Ovary (tissue), 9 donors: ENCODE results near the gene UBE2J1. TPM values are rescaled to one million over a fixed set of nuclear protein-coding genes. Genes with fewer than 3 reads are reported as not detected.

Experiments
- DNase-seq, 5 donors: peaks; one replicate each; pipeline ENCODE4 v3.0.0-alpha.2; 2019 to 2020
- H3K27ac ChIP-seq, 2 donors: fragments of 200-600 bp; one replicate each; pipeline versions ENCODE4 v1.5.1 to v1.8.0; 2019 to 2022
- H3K27me3 ChIP-seq: fragments of 200-600 bp; one replicate; pipeline ENCODE4 v1.8.0; 2022
- H3K36me3 ChIP-seq: fragments of 200-600 bp; sonication (generic); one replicate; pipeline ENCODE4 v1.5.1; 2019
- H3K4me1 ChIP-seq: one replicate; pipeline ENCODE4 v1.8.1; 2013; ENCODE audit warnings: mild to moderate bottlenecking, moderate library complexity; ENCODE audit not compliant: insufficient read depth
- H3K4me3 ChIP-seq: fragments of 200-600 bp; sonication (generic); one replicate; pipeline ENCODE4 v1.5.1; 2017
- H3K9me3 ChIP-seq, 2 donors: fragments of 200-600 bp in 1 of 2; sonication (generic) in 1 of 2; one replicate each; pipeline versions ENCODE4 v1.5.1 to v1.8.1; 2013 to 2019; ENCODE audit warnings: mild to moderate bottlenecking in 1 of 2, moderate library complexity in 1 of 2
- EP300 ChIP-seq: sonication (generic); formaldehyde crosslinking; IDR thresholded peaks from one replicate; pipeline ENCODE4 v1.6.1; 2017; ENCODE audit warnings: antibody characterized with exemption
- POLR2A ChIP-seq: fragments of 450-650 bp; IDR thresholded peaks from one replicate; pipeline ENCODE4 v1.6.1; 2017; ENCODE audit warnings: antibody characterized with exemption, mild to moderate bottlenecking, moderate library complexity
- WGBS, 3 donors: extraction: QIAGEN DNeasy Blood & Tissue Kit in 1 of 3; methylation state at CpG; one replicate each; pipeline versions ENCODE4 v1.1.5 to v1.1.7; 2013 to 2017; 5-methylcytosine and 5-hydroxymethylcytosine counted together
- intact Hi-C, 4 donors: fragments of 100-400 bp; cut with DNase I; formaldehyde crosslinking; loops; one replicate each; pipeline versions ENCODE4 v1.11.0 to v1.15.1; 2022 to 2023
- polyA plus RNA-seq, 2 donors: library from polyadenylated mRNA; stranded (reverse); fragments of 200-250 nt in 1 of 2; fragments of 350-450 nt in 1 of 2; fragmentation: Illumina TruSeq in 1 of 2; extraction: RNeasy Lipid Tissue Mini Kit (QIAGEN cat#74804) in 1 of 2; gene quantifications; one replicate each; pipeline ENCODE4 v1.2.3, GENCODE V29; 2013 to 2014
- total RNA-seq, 7 donors: library from RNA; depleted of rRNA in 2 of 7; stranded (reverse); fragments of >200 nt in 2 of 7; fragmentation: NEBNext Ultra II Directional in 3 of 7; extraction: Animal tissue kit (Norgen Biotek cat#: 25700) in 3 of 7; gene quantifications; one replicate each; pipeline versions ENCODE4 v1.1.0 to v1.2.4, GENCODE V29; 2016 to 2023
- TF ChIP-seq, protein P1 (sequence below), 3 donors: fragments of 450-650 bp in 2 of 3; fragments of 200-600 bp in 1 of 3; IDR thresholded peaks; one replicate each; pipeline versions ENCODE4 v1.5.1 to v1.8.0; 2016 to 2022; ENCODE audit warnings: antibody characterized with exemption in 3 of 3, mild to moderate bottlenecking in 1 of 3
- donor health status: DM: no; HTN: no; CAD: no; lungs with moderate emphysema.
- donor health status: DM: no; HTN: no; CAD: no.
- donor health status: Bipolar disorder and iron deficiency.
- donor health status: DM: yes; HTN: yes; CAD: no.
- donor health status: DM: no; HTN: no; CAD: no.
- donor health status: DM: yes; HTN: yes; CAD: no.

Gene UBE2J1
- total and polyA plus RNA-seq, 9 donors = 21.6 to 48.6 (median 35.8) TPM

DNA sequence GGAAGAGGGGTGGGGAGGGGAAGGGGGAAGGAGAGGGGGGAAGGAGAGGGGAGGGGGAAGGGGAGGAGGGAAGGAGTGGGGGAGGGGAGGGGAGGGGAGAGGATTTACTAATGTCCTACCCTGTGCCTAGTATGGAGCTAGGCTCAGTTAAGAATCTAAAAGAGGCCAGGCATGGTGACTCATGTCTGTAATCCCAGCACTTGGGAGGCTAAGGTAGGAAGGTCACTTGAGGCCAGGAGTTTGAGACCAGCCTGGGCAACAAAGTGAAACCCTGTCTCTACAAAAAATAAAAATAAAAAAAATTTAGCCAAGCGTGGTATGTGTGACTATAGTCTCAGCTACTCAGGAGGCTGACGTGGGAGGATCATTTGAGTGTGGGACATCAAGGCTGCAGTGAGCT is 13.0 kb downstream of the UBE2J1 start:
- Histone ChIP-seq H3K4me3 (no peak overlapping the region), H3K9me3 (no peaks in the 10 kb centered on the region), H3K4me1 (no peaks in the 10 kb centered on the region), H3K36me3 (no peaks in the 10 kb centered on the region), H3K27me3 (no peaks in the 10 kb centered on the region), H3K27ac (no peak overlapping the region)
- DNase-seq = no peak
- 92 to 96% (median 93%) methylated on average over 2 of the region's 2 CpGs for WGBS, 3 donors
- intact Hi-C loops = no loop called here
- TF ChIP-seq, protein P1, sequence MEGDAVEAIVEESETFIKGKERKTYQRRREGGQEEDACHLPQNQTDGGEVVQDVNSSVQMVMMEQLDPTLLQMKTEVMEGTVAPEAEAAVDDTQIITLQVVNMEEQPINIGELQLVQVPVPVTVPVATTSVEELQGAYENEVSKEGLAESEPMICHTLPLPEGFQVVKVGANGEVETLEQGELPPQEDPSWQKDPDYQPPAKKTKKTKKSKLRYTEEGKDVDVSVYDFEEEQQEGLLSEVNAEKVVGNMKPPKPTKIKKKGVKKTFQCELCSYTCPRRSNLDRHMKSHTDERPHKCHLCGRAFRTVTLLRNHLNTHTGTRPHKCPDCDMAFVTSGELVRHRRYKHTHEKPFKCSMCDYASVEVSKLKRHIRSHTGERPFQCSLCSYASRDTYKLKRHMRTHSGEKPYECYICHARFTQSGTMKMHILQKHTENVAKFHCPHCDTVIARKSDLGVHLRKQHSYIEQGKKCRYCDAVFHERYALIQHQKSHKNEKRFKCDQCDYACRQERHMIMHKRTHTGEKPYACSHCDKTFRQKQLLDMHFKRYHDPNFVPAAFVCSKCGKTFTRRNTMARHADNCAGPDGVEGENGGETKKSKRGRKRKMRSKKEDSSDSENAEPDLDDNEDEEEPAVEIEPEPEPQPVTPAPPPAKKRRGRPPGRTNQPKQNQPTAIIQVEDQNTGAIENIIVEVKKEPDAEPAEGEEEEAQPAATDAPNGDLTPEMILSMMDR (IDR thresholded peaks at IDR 0.05) = no peak
- no peak for TF ChIP-seq EP300
- no peak for TF ChIP-seq POLR2A

- Histone ChIP-seq H3K36me3 (no peaks in the 10 kb centered on the region), H3K4me1 (no peaks in the 10 kb centered on the region), H3K4me3 (no peak overlapping the region), H3K27ac (no peak overlapping the region), H3K27me3 (no peaks in the 10 kb centered on the region), H3K9me3 (no peaks in the 10 kb centered on the region)
- DNase-seq = no peak
- intact Hi-C loops = no loop called here
- TF ChIP-seq EP300 (no peak), POLR2A (no peak)
- TF ChIP-seq, protein P1 (IDR thresholded peaks at IDR 0.05) = no peak
- 87 to 89% (median 87%) methylated on average over 3 of the region's 3 CpGs for WGBS, 3 donors
These were observed 17.4 kb downstream of the UBE2J1 start for GRCh38 chr6:89335164-89335563.

- Histone ChIP-seq H3K27me3 (no peaks in the 10 kb centered on the region), H3K4me3 (no peak overlapping the region), H3K27ac (no peak overlapping the region), H3K4me1 (no peaks in the 10 kb centered on the region), H3K9me3 (no peaks in the 10 kb centered on the region), H3K36me3 (no peaks in the 10 kb centered on the region)
- DNase-seq = no peak
- WGBS, 3 donors = 86 to 98% (median 92%) methylated on average over 1 of the region's 1 CpG
- intact Hi-C loops = no loop called here
- TF ChIP-seq POLR2A = no peak
- no peak for TF ChIP-seq EP300
- TF ChIP-seq, protein P1 (IDR thresholded peaks at IDR 0.05) = no peak
These were observed 21.6 kb downstream of the UBE2J1 start for GRCh38 chr6:89330910-89331309.

GRCh38 chr6:89328976-89329375 is 23.5 kb downstream of the UBE2J1 start:
- no peaks in the 10 kb centered on the region for H3K36me3 ChIP-seq
- intact Hi-C loops = no loop called here

More at GRCh38 chr6:89328976-89329375, 23.5 kb downstream of the UBE2J1 start:
- TF ChIP-seq EP300 (no peak), POLR2A (no peak)
- TF ChIP-seq, protein P1 (IDR thresholded peaks at IDR 0.05) = no peak
- Histone ChIP-seq H3K27me3 (no peaks in the 10 kb centered on the region), H3K27ac (no peak overlapping the region), H3K4me1 (no peaks in the 10 kb centered on the region), H3K9me3 (no peaks in the 10 kb centered on the region), H3K4me3 (no peak overlapping the region)
- 90 to 100% (median 94%) methylated on average over 1 of the region's 1 CpG for WGBS, 3 donors
- no peak for DNase-seq
